T-helper 1 cell treated with Interleukin-12 subunit alpha and Interleukin-12 subunit beta and Interleukin-4 antibody, amounts not matched to agents 30 μg/mL and 1 μg/mL, for 36 hours (primary cell): ENCODE results near the gene APLF.
"Not testable (repeated sequence)": the region's sequence is repeated elsewhere in the genome, so short reads cannot be mapped to it uniquely, and the experiment has no call there.

Experiments
- H3K27ac Mint-ChIP-seq: one replicate; pipeline ENCODE4 v1.8.0; 2021; ENCODE audit warnings: mild to moderate bottlenecking, mixed read lengths
- H3K27me3 Mint-ChIP-seq: one replicate; pipeline ENCODE4 v1.8.0; 2021; ENCODE audit warnings: low read depth, mixed read lengths
- H3K36me3 Mint-ChIP-seq: one replicate; pipeline ENCODE4 v1.8.0; 2021; ENCODE audit warnings: low read depth, mixed read lengths
- H3K4me1 Mint-ChIP-seq: one replicate; pipeline ENCODE4 v1.8.0; 2021; ENCODE audit warnings: low read depth, mixed read lengths
- H3K4me3 Mint-ChIP-seq: one replicate; pipeline ENCODE4 v1.8.0; 2021; ENCODE audit warnings: mild to moderate bottlenecking, moderate library complexity, mixed read lengths
- H3K9me3 Mint-ChIP-seq: one replicate; pipeline ENCODE4 v1.8.0; 2021; ENCODE audit warnings: mixed read lengths

Gene APLF

GRCh38 chr2:68482296-68482820 is 15.0 kb downstream of the APLF start:
- Mint-ChIP-seq H3K4me1 (no peaks in the 10 kb centered on the region), H3K27ac (no peak overlapping the region), H3K27me3 (peaks cover 13% of the 10 kb centered on the region), H3K36me3 (no peaks in the 10 kb centered on the region), H3K4me3 (no peak overlapping the region), H3K9me3 (no peaks in the 10 kb centered on the region)

DNA sequence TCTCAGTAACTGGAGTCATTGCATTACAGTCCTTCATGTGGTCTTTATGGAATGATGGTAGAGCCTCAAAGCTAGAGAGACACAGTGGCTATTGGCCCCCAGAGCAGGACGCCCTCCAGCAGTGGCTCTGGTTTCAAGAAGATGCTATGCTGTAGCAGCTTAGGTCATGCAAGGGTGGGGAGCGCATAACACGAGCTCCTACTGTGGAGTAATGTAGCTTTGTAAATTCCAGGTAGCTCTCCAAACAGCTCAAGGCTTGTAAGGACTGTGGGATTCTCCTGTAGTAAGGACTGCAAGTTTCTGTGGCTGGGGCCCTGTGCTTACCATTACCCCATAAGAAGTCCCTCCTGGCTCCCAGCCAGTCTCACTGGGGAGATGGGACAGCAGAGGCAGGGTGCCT is 15.6 kb downstream of the APLF start:
- Mint-ChIP-seq H3K9me3 (no peaks in the 10 kb centered on the region), H3K4me3 (no peak overlapping the region), H3K36me3 (no peaks in the 10 kb centered on the region), H3K27me3 (peaks cover 13% of the 10 kb centered on the region), H3K4me1 (peaks cover 2% of the 10 kb centered on the region), H3K27ac (no peak overlapping the region)

DNA sequence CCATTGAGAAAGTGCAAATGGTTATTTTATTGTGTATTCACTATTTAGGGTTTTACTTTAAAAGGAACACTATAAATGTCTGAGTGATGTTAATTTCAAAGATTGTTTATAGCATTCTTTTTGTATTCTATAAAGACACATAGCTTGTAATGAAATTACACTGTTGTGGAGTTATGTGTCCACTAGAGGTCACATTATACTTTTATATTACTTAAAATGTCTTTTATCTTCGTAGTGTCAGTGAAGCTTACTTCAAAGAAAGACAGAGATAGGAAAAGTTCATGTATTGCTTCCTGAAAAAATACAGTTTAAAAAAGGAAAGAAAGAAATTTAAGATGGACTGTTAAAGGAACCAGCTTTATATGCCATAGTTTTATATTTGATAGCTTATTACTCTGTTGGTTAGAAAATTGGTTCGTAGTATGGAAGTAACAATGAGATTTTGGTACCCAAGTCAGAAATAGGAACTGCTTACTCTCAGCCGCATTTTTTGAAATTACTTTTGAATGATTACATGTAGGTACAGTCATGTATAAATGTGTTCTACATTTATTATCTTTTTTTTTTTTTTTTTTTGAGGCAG is 20.5 kb downstream of the APLF start:
- no peak overlapping the region for H3K27ac Mint-ChIP-seq
- H3K4me1 Mint-ChIP-seq, result peaks cover 3% of the 10 kb centered on the region
- no peak overlapping the region for H3K4me3 Mint-ChIP-seq

GRCh38 chr2:68488605-68489004 is 21.2 kb downstream of the APLF start:
- not testable (repeated sequence) for H3K36me3 Mint-ChIP-seq, H3K9me3 Mint-ChIP-seq, H3K4me3 Mint-ChIP-seq, H3K4me1 Mint-ChIP-seq, H3K27me3 Mint-ChIP-seq, H3K27ac Mint-ChIP-seq

More for the DNA sequence above, 20.5 kb downstream of the APLF start:
- H3K27me3 Mint-ChIP-seq, result no peaks in the 10 kb centered on the region
- no peaks in the 10 kb centered on the region for H3K36me3 Mint-ChIP-seq
- peaks cover under 1% of the 10 kb centered on the region for H3K9me3 Mint-ChIP-seq

- Mint-ChIP-seq H3K27ac (no peak overlapping the region), H3K4me3 (no peak overlapping the region), H3K4me1 (peaks cover 3% of the 10 kb centered on the region), H3K27me3 (no peaks in the 10 kb centered on the region), H3K36me3 (peaks cover 1% of the 10 kb centered on the region), H3K9me3 (peaks cover 6% of the 10 kb centered on the region)
Observed at GRCh38 chr2:68489282-68489681, 21.9 kb downstream of the APLF start.

GRCh38 chr2:68491582-68491981 is 24.2 kb downstream of the APLF start:
- Mint-ChIP-seq H3K4me3 (no peak overlapping the region), H3K36me3 (peaks cover 8% of the 10 kb centered on the region), H3K27ac (no peak overlapping the region), H3K4me1 (peaks cover 3% of the 10 kb centered on the region), H3K27me3 (no peaks in the 10 kb centered on the region), H3K9me3 (peaks cover 19% of the 10 kb centered on the region)

DNA sequence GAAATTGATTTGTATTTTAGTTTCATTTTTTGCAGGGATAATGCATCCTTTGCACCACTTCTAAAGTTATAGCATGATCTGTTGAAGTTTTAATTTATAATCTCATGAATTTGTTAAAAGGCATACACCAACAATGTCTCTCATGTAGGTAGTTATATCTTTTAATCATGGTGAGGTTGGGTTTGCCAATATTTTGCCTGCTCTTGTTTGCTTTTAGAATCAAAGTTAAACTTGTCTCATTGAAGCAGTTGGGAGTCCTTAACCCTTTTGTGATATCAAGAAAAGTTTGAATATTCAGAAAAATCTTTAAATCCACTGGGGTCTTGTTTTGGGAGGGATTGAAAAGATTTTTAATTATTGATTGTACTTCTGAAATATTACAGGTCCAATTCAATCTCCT is 31.7 kb downstream of the APLF start:
- H3K27me3 Mint-ChIP-seq, result peaks cover 4% of the 10 kb centered on the region
- no peaks in the 10 kb centered on the region for H3K4me1 Mint-ChIP-seq
- H3K27ac Mint-ChIP-seq, result no peak overlapping the region
- peaks cover 23% of the 10 kb centered on the region for H3K9me3 Mint-ChIP-seq
- H3K4me3 Mint-ChIP-seq, result no peak overlapping the region
- H3K36me3 Mint-ChIP-seq, result peaks cover 10% of the 10 kb centered on the region

- peaks cover 4% of the 10 kb centered on the region for H3K27me3 Mint-ChIP-seq
- peaks cover 16% of the 10 kb centered on the region for H3K9me3 Mint-ChIP-seq
- peaks cover 9% of the 10 kb centered on the region for H3K36me3 Mint-ChIP-seq
- H3K4me1 Mint-ChIP-seq, result no peaks in the 10 kb centered on the region
- H3K27ac Mint-ChIP-seq, result no peak overlapping the region
- no peak overlapping the region for H3K4me3 Mint-ChIP-seq
Observed at GRCh38 chr2:68500649-68501048, 33.3 kb downstream of the APLF start.

DNA sequence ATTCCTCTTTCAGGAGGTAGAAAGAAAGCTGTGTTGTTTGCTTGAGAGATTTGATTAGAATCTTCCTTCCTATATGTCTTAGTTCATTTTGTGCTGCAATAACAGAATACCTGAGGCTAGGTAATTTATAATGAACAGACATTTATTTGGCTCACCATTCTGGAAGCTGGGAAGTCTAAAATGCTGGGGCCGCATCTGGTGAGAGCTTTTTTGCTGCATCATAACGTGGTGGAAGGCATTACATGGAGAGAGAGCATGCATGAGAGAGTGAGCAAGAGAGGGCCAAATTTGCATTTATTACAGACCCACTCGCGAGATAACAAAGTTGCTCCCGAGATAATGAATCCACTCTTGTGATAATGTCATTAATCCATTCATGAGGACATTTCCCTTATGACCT is 34.4 kb downstream of the APLF start:
- peaks cover 4% of the 10 kb centered on the region for H3K27me3 Mint-ChIP-seq
- peaks cover 8% of the 10 kb centered on the region for H3K4me1 Mint-ChIP-seq
- H3K36me3 Mint-ChIP-seq, result peaks cover 6% of the 10 kb centered on the region
- H3K9me3 Mint-ChIP-seq, result peaks cover 9% of the 10 kb centered on the region
- no peak overlapping the region for H3K27ac Mint-ChIP-seq
- no peak overlapping the region for H3K4me3 Mint-ChIP-seq

GRCh38 chr2:68505603-68506159 is 38.3 kb downstream of the APLF start:
- Mint-ChIP-seq H3K4me1 (peaks cover 8% of the 10 kb centered on the region), H3K4me3 (no peak overlapping the region), H3K36me3 (peaks cover 10% of the 10 kb centered on the region), H3K27ac (no peak overlapping the region), H3K27me3 (peaks cover 4% of the 10 kb centered on the region), H3K9me3 (peaks cover 6% of the 10 kb centered on the region)

DNA sequence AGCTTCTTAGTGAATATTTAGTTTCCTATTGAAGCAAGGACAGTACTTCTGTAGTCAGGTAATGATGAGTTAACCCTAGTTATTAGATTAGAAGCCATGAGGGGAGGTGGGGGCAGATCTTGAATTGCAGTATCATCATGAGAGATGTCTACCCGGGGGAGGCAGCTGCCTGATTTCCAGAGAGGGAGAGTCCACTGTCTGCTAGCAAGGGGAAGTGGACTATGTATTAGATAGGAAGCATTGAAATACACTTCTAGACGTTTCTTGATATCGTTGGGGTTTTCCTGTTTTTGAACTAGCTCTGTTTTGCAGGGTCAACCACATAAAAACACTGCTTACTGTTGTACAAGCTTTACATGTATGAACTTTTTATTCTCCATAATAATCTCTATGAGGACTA is 38.8 kb downstream of the APLF start:
- H3K4me3 Mint-ChIP-seq, result no peak overlapping the region
- H3K27me3 Mint-ChIP-seq, result peaks cover under 1% of the 10 kb centered on the region
- no peak overlapping the region for H3K27ac Mint-ChIP-seq
- H3K4me1 Mint-ChIP-seq, result peaks cover 8% of the 10 kb centered on the region
- H3K36me3 Mint-ChIP-seq, result peaks cover 10% of the 10 kb centered on the region
- peaks cover 6% of the 10 kb centered on the region for H3K9me3 Mint-ChIP-seq

DNA sequence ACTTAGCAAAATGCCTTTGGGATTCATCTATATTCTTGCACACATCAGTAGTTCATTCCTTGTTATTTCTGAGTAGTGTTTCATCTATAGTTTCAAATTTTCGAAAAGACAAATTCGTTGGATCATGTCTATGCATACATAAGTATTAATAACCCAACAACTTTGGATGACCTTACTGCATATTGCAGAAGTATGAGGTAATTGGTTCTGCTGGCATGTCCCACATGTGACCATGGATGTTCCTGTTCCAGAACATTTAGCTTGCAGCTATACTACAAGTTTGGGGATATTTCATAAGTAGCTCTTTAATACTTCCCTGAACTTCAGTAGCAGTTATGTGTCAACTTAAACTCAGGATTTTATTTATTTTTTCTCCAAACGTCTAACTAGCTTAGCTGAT is 44.9 kb downstream of the APLF start:
- peaks cover 6% of the 10 kb centered on the region for H3K9me3 Mint-ChIP-seq
- H3K36me3 Mint-ChIP-seq, result peaks cover 7% of the 10 kb centered on the region
- H3K27ac Mint-ChIP-seq, result no peak overlapping the region
- H3K4me3 Mint-ChIP-seq, result no peak overlapping the region
- no peaks in the 10 kb centered on the region for H3K27me3 Mint-ChIP-seq
- no peaks in the 10 kb centered on the region for H3K4me1 Mint-ChIP-seq

- H3K4me1 Mint-ChIP-seq, result no peaks in the 10 kb centered on the region
- H3K27me3 Mint-ChIP-seq, result no peaks in the 10 kb centered on the region
- peaks cover 7% of the 10 kb centered on the region for H3K36me3 Mint-ChIP-seq
- H3K9me3 Mint-ChIP-seq, result peaks cover 6% of the 10 kb centered on the region
- no peak overlapping the region for H3K4me3 Mint-ChIP-seq
- no peak overlapping the region for H3K27ac Mint-ChIP-seq
Observed at GRCh38 chr2:68512966-68513365, 45.6 kb downstream of the APLF start.

DNA sequence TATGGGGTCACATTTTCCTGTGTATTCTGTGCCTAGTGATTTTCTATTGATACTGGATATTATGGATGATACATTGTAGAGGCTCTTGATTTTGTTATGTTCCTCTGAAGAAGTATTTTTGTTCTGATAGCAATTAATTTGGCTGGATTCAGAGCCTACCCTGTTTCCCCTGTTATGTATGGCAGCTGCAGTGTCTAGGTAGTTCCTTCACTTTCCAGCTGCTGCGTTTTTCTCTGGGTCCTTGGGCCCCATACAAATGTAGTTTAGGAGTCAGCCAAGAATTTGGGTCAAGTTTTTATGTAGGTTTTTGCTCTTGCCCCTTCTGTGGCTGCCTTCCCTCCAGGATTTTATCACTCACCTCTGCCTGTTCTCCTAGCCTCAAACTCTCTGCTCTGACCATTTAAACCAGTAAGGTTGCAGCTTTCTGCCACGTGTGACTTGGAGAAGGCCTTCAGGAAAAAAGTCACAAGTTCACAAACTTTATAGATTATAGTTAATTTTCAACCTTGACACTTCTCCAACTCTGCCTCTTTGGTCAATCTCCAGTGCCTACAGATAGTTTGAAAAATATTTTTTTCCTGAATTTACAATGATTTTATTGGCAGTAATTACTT is 47.0 kb downstream of the APLF start:
- H3K27ac Mint-ChIP-seq, result no peak overlapping the region
- no peaks in the 10 kb centered on the region for H3K36me3 Mint-ChIP-seq
- H3K9me3 Mint-ChIP-seq, result no peaks in the 10 kb centered on the region
- H3K4me1 Mint-ChIP-seq, result no peaks in the 10 kb centered on the region
- H3K27me3 Mint-ChIP-seq, result no peaks in the 10 kb centered on the region
- no peak overlapping the region for H3K4me3 Mint-ChIP-seq
